Endodermal cell (in vitro differentiated cells): ENCODE measurements around the gene SCRN3. TPM values are rescaled to one million over a fixed set of nuclear protein-coding genes. Genes with fewer than 3 reads are reported as not detected.

ENCODE experiments used
- DNase-seq: peaks from one replicate; pipeline ENCODE4 v3.0.0-alpha.2; 2017
- H3K27ac ChIP-seq: 2 replicates; pipeline ENCODE4 v1.5.1; 2013; ENCODE audit warnings: mild to moderate bottlenecking, low read depth, low read length, moderate library complexity
- H3K27me3 ChIP-seq: 2 replicates; pipeline ENCODE4 v1.6.1; 2013; ENCODE audit warnings: mild to moderate bottlenecking, low read length, moderate library complexity; ENCODE audit not compliant: insufficient read depth, control insufficient read depth, poor library complexity, severe bottlenecking
- H3K36me3 ChIP-seq: 2 replicates; pipeline ENCODE4 v1.7.0; 2013; ENCODE audit warnings: mild to moderate bottlenecking, low read length, moderate library complexity; ENCODE audit not compliant: control insufficient read depth, insufficient read depth
- H3K4me1 ChIP-seq: one replicate; pipeline ENCODE4 v1.7.0; 2013; ENCODE audit warnings: low read length; ENCODE audit not compliant: control insufficient read depth, insufficient read depth
- H3K4me3 ChIP-seq: 2 replicates; pipeline ENCODE4 v1.5.1; 2013; ENCODE audit warnings: mild to moderate bottlenecking, low read length, moderate library complexity
- H3K9ac ChIP-seq: 2 replicates; pipeline ENCODE4 v1.6.1; 2013; ENCODE audit warnings: mild to moderate bottlenecking, low read length, moderate library complexity; ENCODE audit not compliant: poor library complexity, severe bottlenecking; ENCODE audit errors: extremely low read depth
- H3K9me3 ChIP-seq: 2 replicates; pipeline ENCODE4 v1.6.1; 2013; ENCODE audit warnings: mild to moderate bottlenecking, low read length, moderate library complexity; ENCODE audit not compliant: control insufficient read depth
- H3K27ac Mint-ChIP-seq: 2 replicates; pipeline ENCODE4 v1.8.0; 2020; ENCODE audit warnings: mixed read lengths
- H3K27me3 Mint-ChIP-seq: 2 replicates; pipeline ENCODE4 v1.8.0; 2021; ENCODE audit warnings: mild to moderate bottlenecking, mixed read lengths; ENCODE audit not compliant: insufficient read depth
- H3K36me3 Mint-ChIP-seq: 2 replicates; pipeline ENCODE4 v1.8.0; 2020; ENCODE audit warnings: low read depth, mixed read lengths
- H3K4me1 Mint-ChIP-seq: 2 replicates; pipeline ENCODE4 v1.8.0; 2020; ENCODE audit warnings: mixed read lengths
- H3K4me3 Mint-ChIP-seq: 2 replicates; pipeline ENCODE4 v1.8.0; 2020; ENCODE audit warnings: mild to moderate bottlenecking, moderate library complexity, mixed read lengths
- H3K9me3 Mint-ChIP-seq: 2 replicates; pipeline ENCODE4 v1.8.0; 2020; ENCODE audit warnings: mild to moderate bottlenecking, mixed read lengths
- WGBS, 2 experiments: methylation state at CpG; one replicate each; pipeline versions ENCODE4 v1.1.5 to v1.1.7; 2013; ENCODE audit warnings: missing lambda C conversion rate in 2 of 2, mixed read lengths in 1 of 2; ENCODE audit not compliant: insufficient coverage in 1 of 2, insufficient read length in 1 of 2; 5-methylcytosine and 5-hydroxymethylcytosine counted together
- total RNA-seq, 2 donors: library from RNA; stranded (reverse); fragmentation: NEBNext Ultra II Directional in 1 of 2; extraction: Animal tissue kit (Norgen Biotek cat#: 25700) in 1 of 2; gene quantifications; 2 replicates in 1 of 2; 3 replicates in 1 of 2; pipeline ENCODE4 v1.2.1, GENCODE V29; 2021
- TF ChIP-seq, protein P1 (sequence below): fragments of 200-600 bp; sonication (generic); conservative IDR thresholded peaks from 2 replicates; pipeline ENCODE4 v1.5.0; 2021; ENCODE audit warnings: antibody characterized with exemption, mild to moderate bottlenecking

The SCRN3 gene
- total RNA-seq, 2 donors from 2014 or later = 11.4 to 13.6 TPM

- H3K27me3 ChIP-seq = no peaks in the 10 kb centered on the region
- H3K9me3 ChIP-seq = no peaks in the 10 kb centered on the region
- no peaks in the 10 kb centered on the region for H3K36me3 ChIP-seq
- H3K4me3 ChIP-seq = no peak overlapping the region
- H3K9ac ChIP-seq = no peak overlapping the region
- no peak overlapping the region for H3K4me3 Mint-ChIP-seq
- 93 to 100% methylated on average over 2 to 4 of the region's 4 CpGs for WGBS, 2 experiments
- peaks cover under 1% of the 10 kb centered on the region for H3K4me1 Mint-ChIP-seq
- no peak for DNase-seq
- H3K4me1 ChIP-seq = no peaks in the 10 kb centered on the region
- no peaks in the 10 kb centered on the region for H3K27me3 Mint-ChIP-seq
- H3K27ac Mint-ChIP-seq = no peak overlapping the region
- no peak overlapping the region for H3K27ac ChIP-seq
- TF ChIP-seq, protein P1, sequence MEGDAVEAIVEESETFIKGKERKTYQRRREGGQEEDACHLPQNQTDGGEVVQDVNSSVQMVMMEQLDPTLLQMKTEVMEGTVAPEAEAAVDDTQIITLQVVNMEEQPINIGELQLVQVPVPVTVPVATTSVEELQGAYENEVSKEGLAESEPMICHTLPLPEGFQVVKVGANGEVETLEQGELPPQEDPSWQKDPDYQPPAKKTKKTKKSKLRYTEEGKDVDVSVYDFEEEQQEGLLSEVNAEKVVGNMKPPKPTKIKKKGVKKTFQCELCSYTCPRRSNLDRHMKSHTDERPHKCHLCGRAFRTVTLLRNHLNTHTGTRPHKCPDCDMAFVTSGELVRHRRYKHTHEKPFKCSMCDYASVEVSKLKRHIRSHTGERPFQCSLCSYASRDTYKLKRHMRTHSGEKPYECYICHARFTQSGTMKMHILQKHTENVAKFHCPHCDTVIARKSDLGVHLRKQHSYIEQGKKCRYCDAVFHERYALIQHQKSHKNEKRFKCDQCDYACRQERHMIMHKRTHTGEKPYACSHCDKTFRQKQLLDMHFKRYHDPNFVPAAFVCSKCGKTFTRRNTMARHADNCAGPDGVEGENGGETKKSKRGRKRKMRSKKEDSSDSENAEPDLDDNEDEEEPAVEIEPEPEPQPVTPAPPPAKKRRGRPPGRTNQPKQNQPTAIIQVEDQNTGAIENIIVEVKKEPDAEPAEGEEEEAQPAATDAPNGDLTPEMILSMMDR = no peak
- H3K36me3 Mint-ChIP-seq = no peaks in the 10 kb centered on the region
- H3K9me3 Mint-ChIP-seq = no peaks in the 10 kb centered on the region
Observed at GRCh38 chr2:174450021-174450816, 54.7 kb downstream of the SCRN3 start.

DNA sequence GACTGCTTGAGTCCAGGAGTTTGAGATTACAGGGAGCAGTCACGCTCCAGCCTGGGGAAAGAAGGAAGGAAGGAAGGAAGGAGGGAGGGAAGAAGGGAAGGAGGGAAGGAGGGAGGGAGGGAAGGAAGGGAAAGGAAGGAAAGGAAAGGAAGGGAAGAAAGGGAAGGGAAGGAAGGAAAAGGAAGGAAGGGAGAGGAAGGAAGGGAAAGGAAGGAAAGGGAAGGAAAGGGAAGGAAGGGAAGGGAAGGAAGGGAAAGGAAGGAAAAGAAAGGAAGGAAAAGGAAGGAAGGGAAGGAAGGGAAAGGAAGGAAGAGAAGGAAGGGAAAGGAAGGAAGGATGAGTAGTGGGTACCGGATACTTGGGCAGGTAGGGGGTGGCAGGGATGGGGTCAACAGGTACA lies 59.0 kb downstream of the SCRN3 start:
- Mint-ChIP-seq H3K4me1 (no peaks in the 10 kb centered on the region), H3K4me3 (no peak overlapping the region), H3K9me3 (no peaks in the 10 kb centered on the region), H3K27ac (no peak overlapping the region), H3K27me3 (no peaks in the 10 kb centered on the region), H3K36me3 (no peaks in the 10 kb centered on the region)
- no peak overlapping the region for H3K4me3 ChIP-seq
- DNase-seq = no peak
- TF ChIP-seq, protein P1 = no peak
- H3K9me3 ChIP-seq = no peaks in the 10 kb centered on the region
- 92 to 100% methylated on average over 2 of the region's 2 CpGs for WGBS, 2 experiments
- H3K27me3 ChIP-seq = no peaks in the 10 kb centered on the region
- no peak overlapping the region for H3K27ac ChIP-seq
- no peaks in the 10 kb centered on the region for H3K4me1 ChIP-seq
- H3K36me3 ChIP-seq = no peaks in the 10 kb centered on the region
- no peak overlapping the region for H3K9ac ChIP-seq

- Mint-ChIP-seq H3K4me3 (no peak overlapping the region), H3K4me1 (no peaks in the 10 kb centered on the region), H3K27me3 (peaks cover 10% of the 10 kb centered on the region), H3K36me3 (no peaks in the 10 kb centered on the region), H3K27ac (no peak overlapping the region), H3K9me3 (no peaks in the 10 kb centered on the region)
- Histone ChIP-seq H3K27me3 (no peaks in the 10 kb centered on the region), H3K9ac (no peak overlapping the region), H3K36me3 (no peaks in the 10 kb centered on the region), H3K4me1 (no peaks in the 10 kb centered on the region), H3K9me3 (no peaks in the 10 kb centered on the region), H3K27ac (no peak overlapping the region), H3K4me3 (no peak overlapping the region)
- TF ChIP-seq, protein P1 = no peak
- no peak for DNase-seq
- 86% methylated on average over 1 of the region's 1 CpG; no CpG with 5 or more reads in 1 of the 2 experiments for WGBS, 2 experiments
Observed at GRCh38 chr2:174461221-174461620, 65.7 kb downstream of the SCRN3 start.
